ENCODE measurements around the gene HOXC6. TPM values are rescaled to one million over a fixed set of nuclear protein-coding genes. Genes with fewer than 3 reads are reported as not detected.

HOXC6 gene
- total RNA-seq, 1 donor from 2014 or later, result 2.7 TPM

- H3K4me3 ChIP-seq (ENCODE audit: low read depth, low read length), result peak overlapping the region; percentile 15
- DNase-seq (ENCODE audit: low read depth), result no peak
- no peak for TF ChIP-seq CTCF (conservative IDR thresholded peaks at IDR 0.05; ENCODE audit: low read depth, low read length)
Measured at GRCh38 chr12:54022960-54023884, 5.0 kb upstream of the HOXC6 start.

- peak overlapping the region; percentile 27 for H3K4me3 ChIP-seq (ENCODE audit: low read depth, low read length)
- TF ChIP-seq CTCF (conservative IDR thresholded peaks at IDR 0.05; ENCODE audit: low read depth, low read length), result no peak
- no peak for DNase-seq (ENCODE audit: low read depth)
Measured at GRCh38 chr12:54024127-54024526, 4.1 kb upstream of the HOXC6 start.

- H3K4me3 ChIP-seq (ENCODE audit: low read depth, low read length), result no peak overlapping the region
- no peak for DNase-seq (ENCODE audit: low read depth)
- TF ChIP-seq CTCF (conservative IDR thresholded peaks at IDR 0.05; ENCODE audit: low read depth, low read length), result no peak
Measured at GRCh38 chr12:54024581-54025305, 3.5 kb upstream of the HOXC6 start.

DNA sequence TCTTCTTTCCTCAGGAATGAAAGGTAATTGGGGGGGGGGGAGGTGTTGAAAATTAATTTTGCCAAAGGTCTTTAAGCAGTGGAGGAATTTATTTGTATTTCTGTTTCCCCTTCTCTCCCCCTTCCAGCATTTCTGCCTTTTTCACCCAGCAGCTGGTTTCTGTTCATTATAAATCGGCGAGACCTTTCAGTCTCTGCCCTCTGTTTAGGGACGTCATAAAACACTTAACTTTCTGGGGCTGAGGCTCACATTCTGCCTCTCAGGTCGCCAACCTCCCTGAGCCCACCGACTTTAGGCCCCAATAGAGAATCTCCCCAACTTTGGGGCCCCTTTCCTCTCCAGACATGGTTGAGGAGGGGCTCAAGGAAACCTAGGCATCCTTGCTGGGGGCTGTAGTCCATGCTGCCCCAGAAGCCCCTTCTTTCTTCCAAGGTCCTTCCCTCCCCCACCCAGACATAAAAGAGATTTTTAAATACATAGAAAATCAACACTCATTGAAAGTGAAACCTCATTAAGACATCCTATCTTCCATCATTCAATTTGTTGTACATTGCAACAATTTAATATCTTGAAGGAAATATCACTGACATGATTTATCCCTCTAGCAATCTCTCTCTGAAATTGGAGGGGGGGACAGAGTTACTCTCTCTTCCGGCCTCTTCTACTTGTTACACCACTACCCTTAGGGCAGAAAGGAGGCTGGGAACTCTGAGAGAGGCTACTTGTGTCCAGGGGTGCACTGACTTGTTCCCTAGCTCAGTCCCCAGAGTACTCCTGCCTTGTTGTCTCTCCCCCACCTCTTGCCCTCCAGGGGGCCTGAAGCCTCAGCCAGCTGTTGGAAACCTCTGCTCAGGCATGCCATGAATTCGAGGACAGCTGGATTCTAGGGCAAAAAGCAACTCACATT lies 2.5 kb upstream of the HOXC6 start:
- no peak overlapping the region for H3K4me3 ChIP-seq (ENCODE audit: low read depth, low read length)
- no peak for DNase-seq (ENCODE audit: low read depth)
- no peak for TF ChIP-seq CTCF (conservative IDR thresholded peaks at IDR 0.05; ENCODE audit: low read depth, low read length)

- H3K4me3 ChIP-seq (ENCODE audit: low read depth, low read length), result no peak overlapping the region
- DNase-seq (ENCODE audit: low read depth), result no peak
- no peak for TF ChIP-seq CTCF (conservative IDR thresholded peaks at IDR 0.05; ENCODE audit: low read depth, low read length)
Measured at GRCh38 chr12:54026640-54027441, 1.4 kb upstream of the HOXC6 start.

GRCh38 chr12:54027442-54027786 lies 826 bp upstream of the HOXC6 start:
- TF ChIP-seq CTCF (conservative IDR thresholded peaks at IDR 0.05; ENCODE audit: low read depth, low read length), result no peak
- no peak for DNase-seq (ENCODE audit: low read depth)
- no peak overlapping the region for H3K4me3 ChIP-seq (ENCODE audit: low read depth, low read length)

Measured in epithelial cell of proximal tubule (primary cell).